Trophoblast cell (in vitro differentiated cells and primary cell): ENCODE results near the gene GGT7.
"Not testable (repeated sequence)": the region's sequence is repeated elsewhere in the genome, so short reads cannot be mapped to it uniquely, and the experiment has no call there.

Experiments used
- DNase-seq, 2 donors: peaks; one replicate each; pipeline ENCODE4 v3.0.0-alpha.2; 2016
- H2AFZ ChIP-seq: 2 replicates; pipeline ENCODE4 v1.6.1; 2013; ENCODE audit warnings: low read length, moderate library complexity, mild to moderate bottlenecking; ENCODE audit not compliant: insufficient read depth, poor library complexity
- H2AK5ac ChIP-seq: 2 replicates; pipeline ENCODE4 v1.6.1; 2013; ENCODE audit warnings: mild to moderate bottlenecking, low read length
- H2BK120ac ChIP-seq: 2 replicates; pipeline ENCODE4 v1.6.1; 2013; ENCODE audit warnings: low read length, mild to moderate bottlenecking, moderate library complexity; ENCODE audit not compliant: insufficient read depth, poor library complexity
- H2BK12ac ChIP-seq: 2 replicates; pipeline ENCODE4 v1.6.1; 2013; ENCODE audit warnings: mild to moderate bottlenecking, low read length, moderate library complexity
- H2BK5ac ChIP-seq: 2 replicates; pipeline ENCODE4 v1.6.1; 2013; ENCODE audit warnings: low read length, low read depth, moderate library complexity, mild to moderate bottlenecking; ENCODE audit not compliant: poor library complexity
- H3K14ac ChIP-seq: 2 replicates; pipeline ENCODE4 v1.6.1; 2013; ENCODE audit warnings: mild to moderate bottlenecking, low read length
- H3K18ac ChIP-seq: 2 replicates; pipeline ENCODE4 v1.6.1; 2013; ENCODE audit warnings: mild to moderate bottlenecking, low read length
- H3K23ac ChIP-seq: 2 replicates; pipeline ENCODE4 v1.6.1; 2013; ENCODE audit warnings: low read length
- H3K27ac ChIP-seq: 2 replicates; pipeline ENCODE4 v1.5.1; 2013; ENCODE audit warnings: low read depth, mild to moderate bottlenecking, inconsistent platforms, low read length, moderate library complexity
- H3K27me3 ChIP-seq: 2 replicates; pipeline ENCODE4 v1.6.1; 2013; ENCODE audit warnings: inconsistent platforms, mild to moderate bottlenecking, low read length, moderate library complexity; ENCODE audit not compliant: insufficient read depth
- H3K36me3 ChIP-seq, 2 experiments: 1 replicate in 1 of 2; 2 replicates in 1 of 2; pipeline ENCODE4 v1.6.1; 2013; ENCODE audit warnings: low read length in 2 of 2, mild to moderate bottlenecking in 2 of 2, moderate library complexity in 1 of 2; ENCODE audit not compliant: insufficient read depth in 2 of 2, control insufficient read depth in 1 of 2
- H3K4ac ChIP-seq: 2 replicates; pipeline ENCODE4 v1.6.1; 2013; ENCODE audit warnings: low read depth, mild to moderate bottlenecking, low read length, moderate library complexity
- H3K4me1 ChIP-seq, 2 experiments: 1 replicate in 1 of 2; 2 replicates in 1 of 2; pipeline ENCODE4 v1.6.1; 2013; ENCODE audit warnings: low read length in 2 of 2, mild to moderate bottlenecking in 2 of 2, moderate library complexity in 1 of 2; ENCODE audit not compliant: insufficient read depth in 2 of 2, control insufficient read depth in 1 of 2
- H3K4me2 ChIP-seq: 2 replicates; pipeline ENCODE4 v1.6.1; 2013; ENCODE audit warnings: inconsistent platforms, mild to moderate bottlenecking, low read length, moderate library complexity
- H3K4me3 ChIP-seq: 2 replicates; pipeline ENCODE4 v1.5.1; 2013; ENCODE audit warnings: mild to moderate bottlenecking, low read depth, low read length, inconsistent platforms
- H3K79me1 ChIP-seq: one replicate; pipeline ENCODE4 v1.6.1; 2013; ENCODE audit warnings: low read length
- H3K79me2 ChIP-seq: 2 replicates; pipeline ENCODE4 v1.6.1; 2013; ENCODE audit warnings: low read length, mild to moderate bottlenecking; ENCODE audit not compliant: control insufficient read depth, insufficient read depth, poor library complexity
- H3K9ac ChIP-seq: 2 replicates; pipeline ENCODE4 v1.6.1; 2013; ENCODE audit warnings: mild to moderate bottlenecking, low read length
- H3K9me3 ChIP-seq: 2 replicates; pipeline ENCODE4 v1.6.1; 2013; ENCODE audit warnings: low read depth, mild to moderate bottlenecking, control low read depth, inconsistent platforms, low read length; ENCODE audit not compliant: insufficient read depth
- H4K12ac ChIP-seq: 2 replicates; pipeline ENCODE4 v1.6.1; 2013; ENCODE audit warnings: low read depth, mild to moderate bottlenecking, low read length, moderate library complexity
- H4K8ac ChIP-seq: 2 replicates; pipeline ENCODE4 v1.6.1; 2013; ENCODE audit warnings: low read depth, mild to moderate bottlenecking, low read length, moderate library complexity
- H4K91ac ChIP-seq: one replicate; pipeline ENCODE4 v1.6.1; 2013; ENCODE audit warnings: low read depth, mild to moderate bottlenecking, low read length, moderate library complexity
- WGBS: extraction: QIAGEN DNeasy Blood & Tissue Kit; methylation state at CpG from one replicate; pipeline ENCODE4 v1.1.7; 2013; ENCODE audit warnings: missing lambda C conversion rate; ENCODE audit not compliant: insufficient read length, insufficient coverage; ENCODE audit errors: extremely low coverage; 5-methylcytosine and 5-hydroxymethylcytosine counted together

Gene GGT7

GRCh38 chr20:34815636-34816035 is 57.0 kb downstream of the GGT7 start:
- Histone ChIP-seq H3K4me1 (no peaks in the 10 kb centered on the region), H4K91ac (no peak overlapping the region), H2BK120ac (no peak overlapping the region), H2BK5ac (no peak overlapping the region), H3K4me3 (no peak overlapping the region), H4K12ac (no peak overlapping the region), H3K9ac (no peak overlapping the region), H3K4ac (no peak overlapping the region), H2BK12ac (no peak overlapping the region), H3K79me2 (peaks cover 4% of the 10 kb centered on the region), H3K27ac (no peak overlapping the region), H2AFZ (no peak overlapping the region), H3K27me3 (no peaks in the 10 kb centered on the region), H3K23ac (no peak overlapping the region), H3K14ac (no peak overlapping the region), H3K9me3 (no peaks in the 10 kb centered on the region), H3K4me2 (no peak overlapping the region), H3K18ac (no peak overlapping the region), H3K79me1 (no peaks in the 10 kb centered on the region), H4K8ac (no peak overlapping the region), H3K36me3 (no peaks in the 10 kb centered on the region), H2AK5ac (no peak overlapping the region)
- DNase-seq, result no peak
- WGBS, result no CpG with 5 or more reads among the region's 1 CpG

GRCh38 chr20:34808583-34808982 is 64.1 kb downstream of the GGT7 start:
- H3K18ac ChIP-seq, result no peak overlapping the region
- no peak overlapping the region for H2BK120ac ChIP-seq
- H2AK5ac ChIP-seq, result no peak overlapping the region
- no peak overlapping the region for H2AFZ ChIP-seq
- H2BK5ac ChIP-seq, result no peak overlapping the region
- no CpG with 5 or more reads among the region's 5 CpGs for WGBS
- no peak overlapping the region for H3K4me3 ChIP-seq
- no peaks in the 10 kb centered on the region for H3K36me3 ChIP-seq
- H3K4ac ChIP-seq, result no peak overlapping the region
- H3K27ac ChIP-seq, result no peak overlapping the region
- no peak overlapping the region for H3K9ac ChIP-seq
- H4K12ac ChIP-seq, result no peak overlapping the region
- no peaks in the 10 kb centered on the region for H3K79me1 ChIP-seq
- no peaks in the 10 kb centered on the region for H3K4me1 ChIP-seq
- no peak overlapping the region for H3K14ac ChIP-seq
- no peak overlapping the region for H3K4me2 ChIP-seq
- no peak for DNase-seq
- H3K27me3 ChIP-seq, result no peaks in the 10 kb centered on the region
- no peak overlapping the region for H3K23ac ChIP-seq
- H4K8ac ChIP-seq, result no peak overlapping the region
- H3K9me3 ChIP-seq, result no peaks in the 10 kb centered on the region
- no peaks in the 10 kb centered on the region for H3K79me2 ChIP-seq
- no peak overlapping the region for H2BK12ac ChIP-seq
- H4K91ac ChIP-seq, result no peak overlapping the region

DNA sequence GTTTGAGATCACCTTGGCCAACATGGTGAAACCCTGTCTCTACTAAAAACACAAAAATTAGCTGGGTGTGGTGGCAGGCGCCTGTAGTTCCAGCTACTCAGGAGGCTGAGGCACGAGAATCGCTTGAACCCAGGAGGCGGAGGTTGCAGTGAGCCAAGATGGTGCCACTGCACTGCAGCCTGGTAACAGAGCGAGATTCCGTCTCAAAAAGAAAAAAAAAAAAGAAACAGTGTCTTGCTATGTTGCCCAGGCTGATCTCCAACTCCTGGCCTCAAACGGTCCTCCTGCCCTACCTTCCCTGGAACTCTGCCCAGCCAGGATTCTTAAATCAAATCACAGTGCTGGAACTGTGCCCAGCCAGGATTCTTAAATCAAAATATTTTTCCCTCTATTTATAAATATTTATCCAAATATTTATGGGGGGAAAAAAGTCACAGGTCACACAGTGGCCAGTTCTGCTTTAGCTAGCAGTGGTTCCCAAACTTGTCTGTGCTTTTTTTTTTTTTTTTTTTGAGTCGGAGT is 64.7 kb downstream of the GGT7 start:
- H2BK12ac ChIP-seq, H3K79me1 ChIP-seq, DNase-seq, H3K4me2 ChIP-seq, H3K9me3 ChIP-seq, H3K18ac ChIP-seq, H4K12ac ChIP-seq, H3K9ac ChIP-seq, H3K27ac ChIP-seq, H4K91ac ChIP-seq, H3K4ac ChIP-seq, H3K79me2 ChIP-seq, H3K23ac ChIP-seq, H2BK5ac ChIP-seq, H2BK120ac ChIP-seq, H3K4me3 ChIP-seq, H3K4me1 ChIP-seq, H3K27me3 ChIP-seq, H3K14ac ChIP-seq, H2AFZ ChIP-seq, H2AK5ac ChIP-seq, H4K8ac ChIP-seq, H3K36me3 ChIP-seq: not testable (repeated sequence)
- no CpG with 5 or more reads among the region's 8 CpGs for WGBS

- Histone ChIP-seq H4K91ac (no peak overlapping the region), H3K79me2 (no peaks in the 10 kb centered on the region), H3K4me2 (no peak overlapping the region), H2BK12ac (no peak overlapping the region), H3K9ac (no peak overlapping the region), H3K23ac (no peak overlapping the region), H2AFZ (no peak overlapping the region), H3K9me3 (peaks cover 2% of the 10 kb centered on the region), H3K4me3 (no peak overlapping the region), H2AK5ac (no peak overlapping the region), H4K12ac (no peak overlapping the region), H3K4ac (no peak overlapping the region), H3K18ac (no peak overlapping the region), H3K4me1 (no peaks in the 10 kb centered on the region), H3K27me3 (no peaks in the 10 kb centered on the region), H2BK120ac (no peak overlapping the region), H2BK5ac (no peak overlapping the region), H3K79me1 (no peaks in the 10 kb centered on the region), H3K14ac (no peak overlapping the region), H3K36me3 (peaks cover 0 to 3% of the 10 kb centered on the region in 2 experiments), H3K27ac (no peak overlapping the region), H4K8ac (no peak overlapping the region)
- DNase-seq, result no peak
These were observed 66.4 kb downstream of the GGT7 start for GRCh38 chr20:34806255-34806654.
